ENCODE results near the gene SPINK8.

DNA sequence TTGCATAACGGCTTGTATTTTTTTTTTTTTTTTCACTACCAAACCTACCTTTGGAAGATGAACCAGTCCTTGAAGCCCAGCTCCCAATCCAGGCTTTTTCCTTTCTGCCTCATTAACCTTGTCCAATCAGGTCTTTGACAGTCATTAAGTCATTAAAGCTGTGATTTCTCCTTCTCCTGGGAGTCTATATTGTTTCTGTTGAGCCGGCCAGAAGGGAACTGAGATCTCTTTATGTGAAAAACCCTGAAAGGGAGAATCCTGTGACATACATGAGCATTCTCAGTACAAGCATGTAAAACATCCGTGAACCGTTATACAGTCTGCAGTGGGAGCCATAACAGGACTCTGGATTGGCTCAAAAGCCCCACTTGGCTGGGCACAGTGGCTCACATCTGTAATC, 52.6 kb downstream of the SPINK8 start:
- TF ChIP-seq, protein P1, sequence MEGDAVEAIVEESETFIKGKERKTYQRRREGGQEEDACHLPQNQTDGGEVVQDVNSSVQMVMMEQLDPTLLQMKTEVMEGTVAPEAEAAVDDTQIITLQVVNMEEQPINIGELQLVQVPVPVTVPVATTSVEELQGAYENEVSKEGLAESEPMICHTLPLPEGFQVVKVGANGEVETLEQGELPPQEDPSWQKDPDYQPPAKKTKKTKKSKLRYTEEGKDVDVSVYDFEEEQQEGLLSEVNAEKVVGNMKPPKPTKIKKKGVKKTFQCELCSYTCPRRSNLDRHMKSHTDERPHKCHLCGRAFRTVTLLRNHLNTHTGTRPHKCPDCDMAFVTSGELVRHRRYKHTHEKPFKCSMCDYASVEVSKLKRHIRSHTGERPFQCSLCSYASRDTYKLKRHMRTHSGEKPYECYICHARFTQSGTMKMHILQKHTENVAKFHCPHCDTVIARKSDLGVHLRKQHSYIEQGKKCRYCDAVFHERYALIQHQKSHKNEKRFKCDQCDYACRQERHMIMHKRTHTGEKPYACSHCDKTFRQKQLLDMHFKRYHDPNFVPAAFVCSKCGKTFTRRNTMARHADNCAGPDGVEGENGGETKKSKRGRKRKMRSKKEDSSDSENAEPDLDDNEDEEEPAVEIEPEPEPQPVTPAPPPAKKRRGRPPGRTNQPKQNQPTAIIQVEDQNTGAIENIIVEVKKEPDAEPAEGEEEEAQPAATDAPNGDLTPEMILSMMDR (IDR thresholded peaks at IDR 0.05): no peak
- no peak for TF ChIP-seq POLR2A (IDR thresholded peaks at IDR 0.05)
